GM13976 (cell line): ENCODE data around the gene MYOM3.

ENCODE experiments used
- DNase-seq: peaks from one replicate; pipeline ENCODE4 v3.0.0; 2012; ENCODE audit warnings: low spot score
- CTCF ChIP-seq: IDR thresholded peaks from 2 replicates; pipeline ENCODE4 v1.5.1; 2012; ENCODE audit warnings: borderline replicate concordance, mild to moderate bottlenecking; ENCODE audit not compliant: insufficient read depth; ENCODE audit errors: extremely low read depth, missing control alignments, control extremely low read depth
- in situ Hi-C: fragments of 300-500 bp; cut with MboI; formaldehyde crosslinking; loops from one replicate; pipeline ENCODE4 v1.12.0; 2022; ENCODE audit warnings: low sequenced_read_pairs, mixed read lengths, inconsistent platforms; ENCODE audit not compliant: unreplicated experiment

The MYOM3 gene

GRCh38 chr1:24147194-24147593 is 35.3 kb upstream of the MYOM3 start:
- in situ Hi-C loops, result no loop called here
- TF ChIP-seq CTCF, result no peak
- DNase-seq, result no peak

DNA sequence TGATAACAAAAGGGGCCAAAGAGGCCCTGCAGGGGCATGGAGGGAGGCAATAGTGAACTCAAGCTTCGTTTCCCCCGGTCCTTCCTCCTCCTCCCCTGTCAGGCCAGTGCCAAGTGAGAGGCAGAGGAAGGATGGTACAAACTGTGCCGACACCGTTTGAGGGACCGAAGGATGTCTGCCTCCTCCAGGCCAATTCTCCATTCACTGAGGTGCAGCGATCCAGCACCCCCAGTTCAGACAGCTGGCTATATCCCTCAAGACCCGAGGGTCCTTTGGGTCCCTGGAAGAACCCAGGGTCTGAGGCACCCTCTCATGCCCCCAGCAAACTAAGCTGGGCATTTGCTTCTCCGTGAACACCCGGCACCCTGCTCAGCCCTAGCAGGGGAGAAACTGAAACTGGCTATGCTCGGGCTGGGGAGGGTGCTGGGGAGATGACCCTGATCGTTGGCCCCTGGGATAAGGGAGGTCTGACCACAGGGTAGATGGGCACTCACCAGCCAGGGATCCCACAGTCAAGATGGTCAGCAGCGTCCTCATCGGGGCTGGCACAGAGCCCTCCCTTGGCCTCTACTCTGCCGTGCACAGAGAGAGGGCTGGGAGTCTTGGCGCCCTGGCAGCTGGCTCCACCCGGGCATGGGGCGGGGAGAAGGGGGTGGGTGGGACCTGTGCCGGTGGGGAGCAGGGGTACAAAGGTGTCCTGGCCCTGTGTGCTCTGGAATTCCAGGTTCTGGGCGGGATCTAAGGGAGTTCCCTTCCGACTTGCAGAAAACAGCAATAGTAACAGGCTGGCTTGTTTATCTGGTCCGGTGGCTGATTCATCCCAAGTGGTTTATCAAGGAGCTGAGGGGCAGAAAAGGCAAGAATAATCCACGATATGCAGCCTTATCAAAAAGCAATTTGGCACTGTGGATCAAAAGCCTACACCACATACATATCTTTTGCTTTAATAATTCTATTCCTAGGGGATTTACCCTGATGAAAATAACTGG is 30.9 kb upstream of the MYOM3 start, which contains the start of gene IL22RA1:
IL22RA1 (minus strand) TSS at position 595 of the 989 bp plus-strand sequence; CDS start at position 537, 58 bp downstream.
- in situ Hi-C loops, result no loop called here
- TF ChIP-seq CTCF, result no peak
- DNase-seq, result no peak

DNA sequence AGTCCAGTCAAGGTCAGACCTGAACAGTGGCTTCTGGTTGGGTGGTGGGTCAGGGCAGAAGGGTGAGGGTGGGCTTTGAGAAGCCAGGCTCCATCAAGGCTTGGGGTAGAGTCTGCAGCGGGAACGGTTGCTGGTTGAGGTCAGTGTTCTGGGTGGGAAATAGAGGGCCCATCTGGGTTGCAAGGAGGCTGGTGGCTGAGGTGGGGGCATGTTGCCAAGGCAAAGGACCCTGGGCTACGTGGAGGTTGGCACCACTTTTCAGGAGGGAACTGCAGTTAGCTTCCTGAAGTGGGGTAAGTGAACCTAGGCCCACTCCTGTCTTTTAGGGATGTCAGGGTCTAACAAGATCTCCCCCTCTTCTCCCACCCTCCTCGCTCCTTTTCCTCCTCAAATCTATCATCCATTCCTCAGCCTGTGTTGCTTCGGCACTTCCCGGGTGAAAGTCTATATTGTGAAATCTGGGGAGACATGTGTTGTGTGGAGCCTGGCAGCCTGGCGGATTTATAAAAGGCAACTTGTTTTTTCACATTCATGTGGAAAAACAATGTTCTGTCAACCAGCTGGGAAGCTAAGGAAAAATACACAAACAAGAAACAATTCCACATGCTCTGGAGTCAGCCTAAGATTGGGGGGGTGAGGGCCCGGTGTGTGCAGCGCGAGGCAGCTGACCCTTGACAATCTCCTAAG is 29.5 kb upstream of the MYOM3 start:
- no peak for TF ChIP-seq CTCF
- DNase-seq, result no peak
- in situ Hi-C loops, result no loop called here

DNA sequence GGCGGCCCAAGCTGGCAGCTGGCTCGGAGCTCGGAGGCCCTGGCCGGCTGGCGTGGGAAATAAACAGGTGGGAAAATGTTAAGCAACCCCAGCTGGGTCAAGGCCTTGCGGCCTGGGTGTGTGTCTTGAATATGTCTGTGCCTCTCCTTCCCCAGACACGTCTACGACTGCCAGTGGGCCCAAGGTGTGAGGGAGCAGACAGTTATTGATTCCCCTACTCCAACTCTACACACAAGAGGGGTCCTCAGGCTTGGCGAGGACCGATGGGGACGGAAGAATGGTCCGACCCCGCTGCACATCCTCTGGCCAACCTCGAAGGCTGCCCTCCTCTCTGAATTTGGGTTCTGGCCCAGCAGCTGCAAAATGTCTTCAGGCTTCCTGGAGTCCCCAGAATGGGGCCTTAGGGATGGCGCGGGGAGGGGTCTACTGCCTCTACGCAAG is 28.8 kb upstream of the MYOM3 start:
- TF ChIP-seq CTCF, result no peak
- no peak for DNase-seq
- in situ Hi-C loops, result no loop called here

GRCh38 chr1:24139841-24140425 is 28.0 kb upstream of the MYOM3 start:
- in situ Hi-C loops, result no loop called here
- DNase-seq, result no peak
- no peak for TF ChIP-seq CTCF

DNA sequence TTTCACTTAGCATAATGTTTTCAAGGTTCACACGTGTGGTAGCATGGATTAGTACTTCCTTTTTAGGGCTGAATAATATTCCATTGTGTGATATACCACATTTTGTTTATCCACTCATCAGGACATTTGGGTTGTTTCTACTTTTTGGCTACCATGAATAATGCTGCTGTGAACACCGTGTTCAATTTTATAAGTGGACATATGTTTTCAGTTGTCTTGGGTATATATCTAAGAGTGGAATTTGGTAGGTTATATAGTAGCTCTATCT is 27.2 kb upstream of the MYOM3 start:
- TF ChIP-seq CTCF, result no peak
- in situ Hi-C loops, result no loop called here
- no peak for DNase-seq
